ENCODE data around the gene NOTCH1.

DNA sequence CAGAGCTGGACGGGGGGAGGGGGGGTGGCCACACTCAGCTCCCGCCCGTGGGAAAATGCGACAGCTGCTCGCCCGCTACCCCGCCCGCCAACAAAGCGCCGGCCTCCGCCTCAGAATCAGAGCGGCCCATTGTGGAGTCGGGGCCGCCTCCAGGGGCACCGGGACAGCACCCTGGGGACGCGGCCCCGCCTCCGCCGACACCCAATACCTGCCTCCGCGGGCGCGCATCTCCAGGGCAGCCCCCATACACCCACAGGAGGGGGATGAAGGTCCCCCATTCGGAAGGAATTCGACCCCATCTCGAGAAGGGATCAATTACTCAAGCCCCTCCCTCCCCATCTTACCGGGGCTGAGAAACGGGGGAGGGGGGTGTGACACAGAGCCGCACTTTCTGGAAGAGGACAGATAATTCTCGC is 1.3 kb downstream of the NOTCH1 start:
- TF ChIP-seq POLR2A (IDR thresholded peaks at IDR 0.05; ENCODE audit: low read depth) (no peak), CTCF (IDR thresholded peaks at IDR 0.05) (no peak)
